Muscle of leg (tissue), 11 donors: Measurements from ENCODE around the gene PLD5. TPM values are rescaled to one million over a fixed set of nuclear protein-coding genes. Genes with fewer than 3 reads are reported as not detected.
A peak's percentile ranks its signal among the peaks of the same experiment; 100 is the strongest.

Experiments
- DNase-seq: peaks from one replicate; pipeline ENCODE4 v3.0.0; 2013
- H3K27ac ChIP-seq: one replicate; pipeline ENCODE4 v1.5.1; 2013; ENCODE audit warnings: mild to moderate bottlenecking, low read length, control low read depth
- H3K27me3 ChIP-seq: one replicate; pipeline ENCODE4 v1.6.1; 2013; ENCODE audit warnings: low read length; ENCODE audit not compliant: control insufficient read depth, insufficient read depth
- H3K36me3 ChIP-seq: one replicate; pipeline ENCODE4 v1.6.1; 2013; ENCODE audit warnings: low read length; ENCODE audit not compliant: control insufficient read depth, insufficient read depth
- H3K4me1 ChIP-seq: one replicate; pipeline ENCODE4 v1.6.1; 2013; ENCODE audit warnings: low read length; ENCODE audit not compliant: control insufficient read depth, insufficient read depth
- H3K4me3 ChIP-seq: one replicate; pipeline ENCODE4 v1.5.1; 2013; ENCODE audit warnings: low read length, control low read depth
- H3K9me3 ChIP-seq: replicated peaks from 2 replicates; pipeline ENCODE4 v1.6.1; 2013; ENCODE audit warnings: low read depth, low read length; ENCODE audit not compliant: control insufficient read depth
- WGBS: methylation state at CpG from one replicate; pipeline ENCODE4 v1.1.5; 2013; ENCODE audit warnings: missing lambda C conversion rate; ENCODE audit not compliant: insufficient coverage; 5-methylcytosine and 5-hydroxymethylcytosine counted together
- polyA plus RNA-seq, 8 donors: library from polyadenylated mRNA; unstranded; fragments of 120-200 nt; gene quantifications; one replicate each; pipeline versions ENCODE4 v1.2.1 to v1.2.3, GENCODE V29; 2013; ENCODE audit warnings: inconsistent platforms in 1 of 8, low replicate concordance in 1 of 8; ENCODE audit not compliant: insufficient read length in 8 of 8, insufficient read depth in 1 of 8
- total RNA-seq: library from RNA; stranded (reverse); fragments of 120-200 nt; gene quantifications from one replicate; pipeline ENCODE4 v1.2.4, GENCODE V29; 2013

PLD5 gene
- total and polyA plus RNA-seq, 9 donors = 0.56 to 1.9 (median 1.2) TPM

GRCh38 chr1:242454262-242455051 lies 70.0 kb downstream of the PLD5 start:
- Histone ChIP-seq H3K27me3 (no peaks in the 10 kb centered on the region), H3K4me1 (no peaks in the 10 kb centered on the region), H3K4me3 (no peak overlapping the region), H3K36me3 (no peaks in the 10 kb centered on the region), H3K9me3 (no peaks in the 10 kb centered on the region), H3K27ac (no peak overlapping the region)
- WGBS = 13% methylated on average over 3 of the region's 9 CpGs
- DNase-seq = peak; percentile 67

- H3K27me3 ChIP-seq = no peaks in the 10 kb centered on the region
- DNase-seq = no peak
- H3K27ac ChIP-seq = no peak overlapping the region
- WGBS = 83% methylated on average over 2 of the region's 8 CpGs
- H3K4me3 ChIP-seq = no peak overlapping the region
- H3K4me1 ChIP-seq = peaks cover 2% of the 10 kb centered on the region
- no peaks in the 10 kb centered on the region for H3K36me3 ChIP-seq
- H3K9me3 ChIP-seq = no peaks in the 10 kb centered on the region
These were observed 71.9 kb downstream of the PLD5 start for GRCh38 chr1:242452573-242452972.

- WGBS = 35% methylated on average over 9 of the region's 9 CpGs
- Histone ChIP-seq H3K9me3 (no peaks in the 10 kb centered on the region), H3K4me3 (no peak overlapping the region), H3K27me3 (no peaks in the 10 kb centered on the region), H3K27ac (no peak overlapping the region), H3K4me1 (peaks cover 2% of the 10 kb centered on the region), H3K36me3 (no peaks in the 10 kb centered on the region)
- no peak for DNase-seq
These were observed 74.8 kb downstream of the PLD5 start for GRCh38 chr1:242449661-242450060.

- H3K4me3 ChIP-seq = no peak overlapping the region
- no peaks in the 10 kb centered on the region for H3K9me3 ChIP-seq
- peaks cover 2% of the 10 kb centered on the region for H3K4me1 ChIP-seq
- WGBS = 27% methylated on average over 8 of the region's 12 CpGs
- DNase-seq = peak; percentile 28
- no peaks in the 10 kb centered on the region for H3K27me3 ChIP-seq
- H3K27ac ChIP-seq = no peak overlapping the region
- H3K36me3 ChIP-seq = no peaks in the 10 kb centered on the region
These were observed 75.4 kb downstream of the PLD5 start for GRCh38 chr1:242448910-242449645.

GRCh38 chr1:242447689-242448088 lies 76.8 kb downstream of the PLD5 start:
- Histone ChIP-seq H3K4me3 (no peak overlapping the region), H3K36me3 (no peaks in the 10 kb centered on the region), H3K27me3 (no peaks in the 10 kb centered on the region), H3K27ac (no peak overlapping the region), H3K9me3 (no peaks in the 10 kb centered on the region), H3K4me1 (peaks cover 2% of the 10 kb centered on the region)
- 40% methylated on average over 1 of the region's 7 CpGs for WGBS
- no peak for DNase-seq

- no peaks in the 10 kb centered on the region for H3K27me3 ChIP-seq
- H3K4me1 ChIP-seq = no peaks in the 10 kb centered on the region
- no peaks in the 10 kb centered on the region for H3K9me3 ChIP-seq
- H3K27ac ChIP-seq = no peak overlapping the region
- no peak for DNase-seq
- no CpG with 5 or more reads among the region's 1 CpG for WGBS
- H3K36me3 ChIP-seq = no peaks in the 10 kb centered on the region
- no peak overlapping the region for H3K4me3 ChIP-seq
These were observed 83.7 kb downstream of the PLD5 start for GRCh38 chr1:242440757-242441156.

GRCh38 chr1:242435200-242435599 lies 89.3 kb downstream of the PLD5 start:
- WGBS = no CpG with 5 or more reads among the region's 2 CpGs
- Histone ChIP-seq H3K36me3 (no peaks in the 10 kb centered on the region), H3K4me3 (no peak overlapping the region), H3K27ac (no peak overlapping the region), H3K27me3 (no peaks in the 10 kb centered on the region), H3K9me3 (no peaks in the 10 kb centered on the region), H3K4me1 (no peaks in the 10 kb centered on the region)
- no peak for DNase-seq

- Histone ChIP-seq H3K4me3 (no peak overlapping the region), H3K9me3 (no peaks in the 10 kb centered on the region), H3K4me1 (peaks cover 3% of the 10 kb centered on the region), H3K27me3 (no peaks in the 10 kb centered on the region), H3K36me3 (no peaks in the 10 kb centered on the region), H3K27ac (no peak overlapping the region)
- no peak for DNase-seq
- 69% methylated on average over 2 of the region's 6 CpGs for WGBS
These were observed 91.9 kb downstream of the PLD5 start for GRCh38 chr1:242432491-242433095.

GRCh38 chr1:242431786-242432185 lies 92.7 kb downstream of the PLD5 start:
- H3K4me1 ChIP-seq = peaks cover 3% of the 10 kb centered on the region
- WGBS = no CpG with 5 or more reads among the region's 3 CpGs
- no peak for DNase-seq
- no peaks in the 10 kb centered on the region for H3K27me3 ChIP-seq
- no peak overlapping the region for H3K4me3 ChIP-seq
- no peaks in the 10 kb centered on the region for H3K9me3 ChIP-seq
- no peaks in the 10 kb centered on the region for H3K36me3 ChIP-seq
- H3K27ac ChIP-seq = no peak overlapping the region

- H3K27me3 ChIP-seq = no peaks in the 10 kb centered on the region
- H3K36me3 ChIP-seq = no peaks in the 10 kb centered on the region
- H3K27ac ChIP-seq = no peak overlapping the region
- no peak overlapping the region for H3K4me3 ChIP-seq
- H3K4me1 ChIP-seq = peaks cover 3% of the 10 kb centered on the region
- no peak for DNase-seq
- no CpG with 5 or more reads among the region's 4 CpGs for WGBS
- no peaks in the 10 kb centered on the region for H3K9me3 ChIP-seq
These were observed 93.5 kb downstream of the PLD5 start for GRCh38 chr1:242430956-242431355.
